ENCODE measurements around the gene RPA1.

- TF ChIP-seq CTCF (IDR thresholded peaks at IDR 0.05; ENCODE audit: low read depth, low read length) (no peak), POLR2A (IDR thresholded peaks at IDR 0.05; ENCODE audit: extremely low read depth, insufficient read length) (no peak), MAX (IDR thresholded peaks at IDR 0.05; ENCODE audit: low read depth, low read length) (no peak)
Measured at GRCh38 chr17:1800712-1801111, 29.1 kb upstream of the RPA1 start.

All from NB4 (cell line).